Spleen (tissue), 7 donors: ENCODE data around the gene INSR.

ENCODE experiments used
- CTCF ChIP-seq, 11 experiments: fragments of 200-600 bp in 7 of 11; fragments of 450-650 bp in 4 of 11; sonication (generic) in 4 of 11; IDR thresholded peaks in 8 of 11; conservative IDR thresholded peaks in 3 of 11; 1 replicate in 7 of 11; 2 replicates in 4 of 11; pipeline versions ENCODE4 v1.4.0 to v1.8.0; 2016 to 2021; ENCODE audit warnings: antibody characterized with exemption in 11 of 11, inconsistent platforms in 4 of 11, mild to moderate bottlenecking in 1 of 11
- POLR2A ChIP-seq, 3 donors: fragments of 450-650 bp; IDR thresholded peaks; one replicate each; pipeline ENCODE4 v1.5.1; 2017; ENCODE audit warnings: antibody characterized with exemption in 3 of 3, mild to moderate bottlenecking in 1 of 3
- donor health status: DM: no; HTN: no; CAD: no; lungs with moderate emphysema.
- donor health status: DM: no; HTN: no; CAD: no.
- donor health status: DM: no; HTN: no; CAD: no.

DNA sequence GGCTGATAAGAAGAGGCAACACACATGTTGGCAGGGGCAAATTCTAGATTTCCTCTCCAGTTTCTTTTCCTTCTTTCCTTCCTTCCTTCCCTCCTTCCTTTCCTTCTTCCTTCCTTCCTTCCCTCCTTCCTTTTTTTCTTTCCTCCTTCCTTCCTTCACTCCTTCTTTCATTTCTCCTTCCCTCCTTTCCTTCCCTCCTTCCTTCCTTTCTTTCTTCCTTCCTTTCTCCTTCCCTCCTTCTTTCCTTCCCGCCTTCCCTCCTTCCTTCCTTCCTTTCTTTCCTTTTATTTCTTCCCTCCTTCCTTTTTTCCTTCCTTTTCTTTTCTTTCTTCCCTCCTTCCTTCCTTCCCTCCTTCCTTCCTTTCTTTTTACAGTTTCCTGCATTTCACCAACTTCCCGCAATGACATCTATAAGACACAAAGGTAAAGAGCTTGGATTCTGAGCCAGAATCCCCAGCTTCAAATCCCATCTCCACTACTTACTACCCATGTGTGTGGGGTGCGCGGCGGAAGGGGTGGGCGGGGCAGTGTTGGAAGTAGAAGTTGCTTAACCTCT lies 35.3 kb downstream of the INSR start:
- no peak for TF ChIP-seq CTCF (IDR thresholded peaks at IDR 0.05 in 8 of 11, conservative IDR thresholded peaks at IDR 0.05 in 3 of 11)
- no peak for TF ChIP-seq POLR2A (IDR thresholded peaks at IDR 0.05)
